Type B pancreatic cell (in vitro differentiated cells): ENCODE measurements around the gene ICA1L. TPM values are rescaled to one million over a fixed set of nuclear protein-coding genes. Genes with fewer than 3 reads are reported as not detected.

Experiments
- DNase-seq: peaks from one replicate; pipeline ENCODE4 v3.0.0; 2021; ENCODE audit warnings: mixed read lengths; ENCODE audit not compliant: unreplicated experiment; ENCODE audit errors: extremely low spot score
- H3K27ac Mint-ChIP-seq: 2 replicates; pipeline ENCODE4 v1.8.0; 2021; ENCODE audit warnings: mild to moderate bottlenecking, mixed read lengths
- H3K27me3 Mint-ChIP-seq: 2 replicates; pipeline ENCODE4 v1.8.0; 2021; ENCODE audit warnings: mixed read lengths
- H3K36me3 Mint-ChIP-seq: 2 replicates; pipeline ENCODE4 v1.8.0; 2021; ENCODE audit warnings: mixed read lengths
- H3K4me1 Mint-ChIP-seq: one replicate; pipeline ENCODE4 v1.8.0; 2021; ENCODE audit warnings: mixed read lengths; ENCODE audit not compliant: unreplicated experiment
- H3K4me3 Mint-ChIP-seq: 2 replicates; pipeline ENCODE4 v1.8.0; 2021; ENCODE audit warnings: mild to moderate bottlenecking, mixed read lengths
- H3K9me3 Mint-ChIP-seq: 2 replicates; pipeline ENCODE4 v1.8.0; 2021; ENCODE audit warnings: mixed read lengths
- total RNA-seq: library from RNA; stranded (reverse); gene quantifications from 2 replicates; pipeline ENCODE4 v1.2.1, GENCODE V29; 2021; ENCODE audit warnings: low replicate concordance
- TF ChIP-seq, protein P1 (sequence below): fragments of 200-600 bp; sonication (generic); conservative IDR thresholded peaks from 2 replicates; pipeline ENCODE4 v1.5.0; 2021; ENCODE audit warnings: antibody characterized with exemption, mild to moderate bottlenecking

ICA1L gene
- total RNA-seq, 1 donor from 2014 or later = 11.5 TPM

DNA sequence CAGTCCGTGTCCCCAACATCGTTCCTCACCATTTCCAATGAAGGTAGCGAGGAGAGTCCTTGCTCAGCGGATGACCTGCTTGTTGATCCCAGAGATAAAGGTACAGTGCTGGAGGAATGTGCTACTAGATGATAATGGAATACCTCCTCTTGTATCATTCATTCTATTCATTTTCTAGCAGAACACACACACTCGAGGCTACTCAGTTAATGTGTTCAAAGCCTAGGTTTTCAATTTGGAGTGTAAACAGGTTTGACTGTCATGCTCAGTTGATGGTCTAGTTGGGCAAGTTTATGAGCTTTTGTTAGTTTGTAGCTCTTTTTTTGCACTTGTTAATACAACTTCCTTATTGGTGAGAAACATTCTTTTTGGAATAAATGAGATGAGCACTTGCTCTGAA, 114.2 kb downstream of the ICA1L start:
- Mint-ChIP-seq H3K4me1 (peaks cover 7% of the 10 kb centered on the region), H3K9me3 (peaks cover 5% of the 10 kb centered on the region), H3K36me3 (peaks cover 43% of the 10 kb centered on the region), H3K27me3 (no peaks in the 10 kb centered on the region), H3K27ac (peak overlapping the region; percentile 81), H3K4me3 (peak overlapping the region; percentile 49)
- TF ChIP-seq, protein P1, sequence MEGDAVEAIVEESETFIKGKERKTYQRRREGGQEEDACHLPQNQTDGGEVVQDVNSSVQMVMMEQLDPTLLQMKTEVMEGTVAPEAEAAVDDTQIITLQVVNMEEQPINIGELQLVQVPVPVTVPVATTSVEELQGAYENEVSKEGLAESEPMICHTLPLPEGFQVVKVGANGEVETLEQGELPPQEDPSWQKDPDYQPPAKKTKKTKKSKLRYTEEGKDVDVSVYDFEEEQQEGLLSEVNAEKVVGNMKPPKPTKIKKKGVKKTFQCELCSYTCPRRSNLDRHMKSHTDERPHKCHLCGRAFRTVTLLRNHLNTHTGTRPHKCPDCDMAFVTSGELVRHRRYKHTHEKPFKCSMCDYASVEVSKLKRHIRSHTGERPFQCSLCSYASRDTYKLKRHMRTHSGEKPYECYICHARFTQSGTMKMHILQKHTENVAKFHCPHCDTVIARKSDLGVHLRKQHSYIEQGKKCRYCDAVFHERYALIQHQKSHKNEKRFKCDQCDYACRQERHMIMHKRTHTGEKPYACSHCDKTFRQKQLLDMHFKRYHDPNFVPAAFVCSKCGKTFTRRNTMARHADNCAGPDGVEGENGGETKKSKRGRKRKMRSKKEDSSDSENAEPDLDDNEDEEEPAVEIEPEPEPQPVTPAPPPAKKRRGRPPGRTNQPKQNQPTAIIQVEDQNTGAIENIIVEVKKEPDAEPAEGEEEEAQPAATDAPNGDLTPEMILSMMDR = no peak
- no peak for DNase-seq

DNA sequence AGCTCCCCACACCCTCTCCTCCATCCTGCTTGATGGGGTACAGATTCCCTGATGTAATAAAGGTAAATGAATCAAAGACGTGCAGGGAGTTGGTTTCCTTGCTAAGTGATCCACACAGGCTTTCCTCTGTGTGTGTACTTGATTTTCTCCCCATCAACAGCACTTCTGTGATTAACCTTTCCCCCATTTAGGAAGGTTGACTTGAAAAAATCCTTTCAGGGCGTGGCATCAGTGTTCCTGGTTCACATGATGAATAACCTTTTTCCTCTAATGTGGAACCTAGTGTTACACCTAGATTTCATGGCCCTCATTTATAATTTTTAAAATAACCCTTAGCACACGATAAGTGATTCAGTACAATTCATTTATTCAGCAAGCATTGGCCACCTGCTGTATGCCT, 115.0 kb downstream of the ICA1L start:
- no peak for DNase-seq
- peaks cover 3% of the 10 kb centered on the region for H3K4me1 Mint-ChIP-seq

DNA sequence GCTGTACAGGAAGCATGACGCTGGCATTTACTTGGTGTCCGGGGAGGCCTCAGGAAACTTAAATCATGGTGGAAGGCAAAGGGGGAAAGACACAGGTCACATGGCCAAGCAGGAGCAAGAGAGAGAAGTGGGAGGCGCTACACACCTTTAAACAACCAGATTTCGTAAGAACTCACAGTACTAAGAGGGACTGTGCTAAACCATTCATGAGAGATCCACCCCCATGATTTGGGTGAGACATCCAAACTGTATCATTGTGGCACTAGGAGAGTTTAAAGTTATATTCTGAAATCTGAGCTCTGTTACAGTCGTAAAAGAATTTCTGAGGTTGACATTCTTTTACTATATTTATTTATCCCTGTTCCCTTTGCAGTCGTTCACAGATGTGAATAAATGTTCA, 116.6 kb downstream of the ICA1L start:
- H3K27me3 Mint-ChIP-seq = no peaks in the 10 kb centered on the region
- DNase-seq = no peak
- H3K4me1 Mint-ChIP-seq = peaks cover 3% of the 10 kb centered on the region
- H3K9me3 Mint-ChIP-seq = peaks cover 5% of the 10 kb centered on the region
- peaks cover 30% of the 10 kb centered on the region for H3K36me3 Mint-ChIP-seq
- peak overlapping the region; percentile 35 for H3K27ac Mint-ChIP-seq
- H3K4me3 Mint-ChIP-seq = no peak overlapping the region
- TF ChIP-seq, protein P1 = no peak

More for the DNA sequence above, 115.0 kb downstream of the ICA1L start:
- Mint-ChIP-seq H3K36me3 (peaks cover 43% of the 10 kb centered on the region), H3K4me3 (no peak overlapping the region), H3K9me3 (peaks cover 5% of the 10 kb centered on the region), H3K27ac (peak overlapping the region; percentile 6), H3K27me3 (no peaks in the 10 kb centered on the region)
- TF ChIP-seq, protein P1 = no peak

DNA sequence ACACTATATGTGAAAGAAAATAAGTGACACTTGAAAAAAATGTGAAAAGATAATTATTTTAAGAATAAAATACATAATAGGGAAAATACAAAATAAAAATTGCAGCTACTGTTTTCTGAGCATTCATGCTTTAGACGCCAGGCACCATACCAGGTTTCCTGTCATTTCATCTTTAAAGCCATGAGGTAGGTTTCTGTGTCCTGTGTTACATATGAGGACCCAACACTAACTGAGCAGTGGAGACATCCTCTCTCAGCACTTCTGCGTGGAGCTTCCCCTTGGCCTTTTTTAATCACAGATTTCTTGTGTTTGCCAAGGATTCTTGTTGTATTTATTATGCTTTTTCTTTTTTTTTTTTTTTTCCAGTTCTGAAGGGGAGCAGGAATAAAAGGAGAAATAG, 119.5 kb downstream of the ICA1L start:
- TF ChIP-seq, protein P1 = no peak
- DNase-seq = no peak
- H3K4me3 Mint-ChIP-seq = no peak overlapping the region
- H3K27me3 Mint-ChIP-seq = no peaks in the 10 kb centered on the region
- peaks cover 27% of the 10 kb centered on the region for H3K36me3 Mint-ChIP-seq
- no peak overlapping the region for H3K27ac Mint-ChIP-seq
- peaks cover 3% of the 10 kb centered on the region for H3K4me1 Mint-ChIP-seq
- peaks cover 5% of the 10 kb centered on the region for H3K9me3 Mint-ChIP-seq

DNA sequence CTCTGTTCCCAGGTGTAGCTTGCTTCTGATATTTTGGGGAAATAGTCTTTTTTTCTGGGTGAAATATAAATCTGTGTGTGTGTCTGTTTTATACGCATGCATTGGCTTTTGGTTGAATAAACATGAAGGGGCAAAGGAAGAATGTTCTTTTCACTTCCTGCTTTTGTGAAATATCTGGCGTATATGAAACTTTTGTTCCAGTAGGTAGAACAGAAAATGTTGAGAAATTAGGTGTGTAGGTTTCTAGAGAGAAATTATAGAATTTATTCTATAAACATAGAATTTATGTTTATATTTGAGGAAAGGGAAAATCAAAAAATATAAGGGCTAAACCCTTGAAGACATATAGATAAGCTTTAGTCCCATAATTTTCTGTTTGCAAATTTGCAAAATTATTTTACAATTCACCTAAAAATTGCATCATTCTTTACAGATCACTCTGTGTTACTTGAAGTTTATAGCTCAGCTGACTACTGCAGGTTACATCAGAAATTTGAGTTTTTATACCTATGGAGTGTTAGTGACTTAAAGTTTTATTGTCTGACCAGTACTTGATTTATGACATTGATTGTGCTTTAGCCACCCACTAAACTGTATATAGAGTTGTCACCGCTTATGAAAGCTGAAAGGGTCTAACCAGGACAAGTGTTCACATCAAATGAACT, 120.7 kb downstream of the ICA1L start:
- H3K27ac Mint-ChIP-seq = no peak overlapping the region
- H3K4me1 Mint-ChIP-seq = peaks cover 3% of the 10 kb centered on the region
- H3K27me3 Mint-ChIP-seq = no peaks in the 10 kb centered on the region
- peaks cover 21% of the 10 kb centered on the region for H3K36me3 Mint-ChIP-seq
- peaks cover 13% of the 10 kb centered on the region for H3K9me3 Mint-ChIP-seq
- H3K4me3 Mint-ChIP-seq = no peak overlapping the region
- no peak for DNase-seq
- TF ChIP-seq, protein P1 = no peak
